Measurements from ENCODE around the gene EFNB2. TPM values are rescaled to one million over a fixed set of nuclear protein-coding genes. Genes with fewer than 3 reads are reported as not detected.

Gene EFNB2, protein sequence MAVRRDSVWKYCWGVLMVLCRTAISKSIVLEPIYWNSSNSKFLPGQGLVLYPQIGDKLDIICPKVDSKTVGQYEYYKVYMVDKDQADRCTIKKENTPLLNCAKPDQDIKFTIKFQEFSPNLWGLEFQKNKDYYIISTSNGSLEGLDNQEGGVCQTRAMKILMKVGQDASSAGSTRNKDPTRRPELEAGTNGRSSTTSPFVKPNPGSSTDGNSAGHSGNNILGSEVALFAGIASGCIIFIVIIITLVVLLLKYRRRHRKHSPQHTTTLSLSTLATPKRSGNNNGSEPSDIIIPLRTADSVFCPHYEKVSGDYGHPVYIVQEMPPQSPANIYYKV
- total RNA-seq (under 1 TPM; 0.49 TPM), polyA plus RNA-seq (under 1 TPM in 1 of 3 donors, not detected in 2; 0.12 TPM), total RNA-seq (0 to 2.3 (median 1.0) reads per million in 6 experiments)

DNA sequence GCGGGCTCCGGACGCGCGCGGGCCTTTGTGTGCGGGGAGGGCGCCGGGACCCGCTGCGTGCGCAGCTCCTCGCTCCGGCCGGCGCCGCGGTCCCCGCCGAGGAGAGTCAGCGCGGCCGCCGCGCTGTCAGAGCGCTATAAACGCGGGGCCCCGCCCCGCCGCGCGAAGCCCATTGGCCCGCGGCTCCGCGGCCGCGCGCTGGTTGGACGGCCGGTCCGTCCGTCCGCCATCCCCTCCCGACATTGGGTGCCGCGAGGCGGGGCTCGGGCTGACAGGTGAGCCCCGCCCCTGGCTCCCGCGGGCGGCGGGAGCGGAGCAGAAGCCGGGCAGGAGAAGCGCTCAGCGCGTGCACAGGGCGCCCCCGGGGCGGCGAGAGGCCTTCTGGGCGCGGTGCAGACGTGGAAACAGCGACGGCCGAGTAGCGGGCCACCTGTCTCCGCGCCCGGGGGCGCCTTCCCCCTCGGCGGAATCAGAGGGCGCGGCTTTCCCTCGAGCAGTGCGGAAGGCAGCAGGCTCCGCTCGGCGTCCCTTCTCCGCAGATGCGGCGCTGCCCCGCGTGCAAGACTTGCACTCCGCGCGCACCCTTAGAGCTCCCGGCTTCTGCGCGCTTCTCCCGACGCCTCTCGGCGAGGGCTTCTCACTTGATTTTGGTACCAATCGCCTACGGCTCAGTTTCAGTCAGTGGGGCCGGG is at the start of gene EFNB2:
Gene EFNB2 (minus strand): TSS at position 111 of the 692 bp plus-strand sequence. CDS start 698 bp downstream, outside the sequence.
- Mint-ChIP-seq H3K27me3 (peaks cover 18 to 34% (median 26%) of the 10 kb centered on the region in 5 donors), H3K4me3 (peak within 1 kb of the TSS; percentile 88 to 98 (median 94)), H3K27ac (peak within 1 kb of the TSS in 9 of 10 donors; percentile 12 to 92 (median 67)), H3K4me1 (peaks cover 7 to 22% (median 16%) of the 10 kb centered on the region in 4 donors), H3K36me3 (peaks cover 0 to 3% (median 0%) of the 10 kb centered on the region in 3 donors), H3K9me3 (no peaks in the 10 kb centered on the region)
- peak; percentile 78 to 90 (median 83) for DNase-seq
- ATAC-seq = peak; percentile 89 to 92
- POLR2A ChIA-PET = interaction anchor here (0.8 to 4.3 kb wide), 3 partner anchors 10 to 32 kb away, joined by 3 to 53 read pairs (median 3); partner anchors contain the start of gene ARGLU1

DNA sequence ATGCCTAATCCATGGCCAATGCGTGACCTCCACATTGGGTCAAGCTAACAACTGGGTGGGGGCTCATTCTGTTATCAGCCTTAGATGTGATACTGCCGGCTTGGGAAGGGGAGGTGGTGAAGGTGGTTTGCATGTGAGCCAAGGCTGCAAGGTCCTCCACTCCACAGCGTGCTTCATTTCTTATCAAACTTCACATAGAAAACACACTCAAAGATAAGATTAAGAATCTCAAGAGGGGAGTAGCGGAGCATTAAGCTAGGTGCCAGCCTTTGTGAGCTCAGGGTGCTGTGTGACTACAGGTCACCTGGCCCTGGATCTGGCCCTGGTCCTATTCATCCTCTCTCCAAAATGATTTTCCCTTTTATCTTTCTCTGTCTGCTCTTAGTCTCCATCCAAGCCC is 45.8 kb upstream of the EFNB2 start:
- Mint-ChIP-seq H3K4me3 (no peak overlapping the region), H3K36me3 (peaks cover 2 to 19% (median 14%) of the 10 kb centered on the region in 3 donors)
- POLR2A ChIA-PET = no interaction called here

DNA sequence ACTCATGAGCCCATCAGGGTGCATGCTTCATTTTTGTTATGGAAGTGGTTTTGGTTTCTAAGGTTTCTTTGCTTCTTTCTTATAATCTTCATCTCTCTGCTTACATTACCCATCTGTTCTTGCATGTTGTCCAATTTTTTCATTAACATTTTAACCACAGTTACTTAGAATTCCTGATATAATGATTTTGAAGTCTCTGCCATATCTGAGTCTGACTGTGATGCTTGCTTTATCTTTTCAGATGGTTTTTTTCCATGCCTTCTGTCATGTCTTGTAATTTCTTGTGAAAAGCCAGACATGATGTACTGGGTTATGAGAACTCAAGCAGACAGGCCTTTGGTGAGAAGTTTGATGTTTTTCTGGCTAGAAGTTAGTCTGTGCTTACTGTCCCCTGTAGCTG is 40.4 kb upstream of the EFNB2 start:
- POLR2A ChIA-PET = interaction anchor here (1.2 kb wide), 1 partner anchor 9 kb away, joined by 3 read pairs; no protein-coding TSS in a partner anchor
- ATAC-seq = no peak
- peaks cover 4 to 23% (median 9%) of the 10 kb centered on the region in 3 donors for H3K36me3 Mint-ChIP-seq
- no peak overlapping the region for H3K4me3 Mint-ChIP-seq
- peaks cover 0 to under 1% (median 0%) of the 10 kb centered on the region in 4 donors for H3K4me1 Mint-ChIP-seq
- H3K9me3 Mint-ChIP-seq = peaks cover 0 to 5% (median 0%) of the 10 kb centered on the region in 9 donors
- H3K27me3 Mint-ChIP-seq = no peaks in the 10 kb centered on the region
- H3K27ac Mint-ChIP-seq = peak overlapping the region in 2 of 10 donors; percentile 5 to 22
- DNase-seq = no peak

More for the DNA sequence above, 45.8 kb upstream of the EFNB2 start:
- no peak for ATAC-seq
- peaks cover 0 to 9% (median 0%) of the 10 kb centered on the region in 5 donors for H3K27me3 Mint-ChIP-seq
- DNase-seq = no peak
- peaks cover 0 to 32% (median 17%) of the 10 kb centered on the region in 9 donors for H3K9me3 Mint-ChIP-seq
- no peaks in the 10 kb centered on the region for H3K4me1 Mint-ChIP-seq
- H3K27ac Mint-ChIP-seq = no peak overlapping the region

DNA sequence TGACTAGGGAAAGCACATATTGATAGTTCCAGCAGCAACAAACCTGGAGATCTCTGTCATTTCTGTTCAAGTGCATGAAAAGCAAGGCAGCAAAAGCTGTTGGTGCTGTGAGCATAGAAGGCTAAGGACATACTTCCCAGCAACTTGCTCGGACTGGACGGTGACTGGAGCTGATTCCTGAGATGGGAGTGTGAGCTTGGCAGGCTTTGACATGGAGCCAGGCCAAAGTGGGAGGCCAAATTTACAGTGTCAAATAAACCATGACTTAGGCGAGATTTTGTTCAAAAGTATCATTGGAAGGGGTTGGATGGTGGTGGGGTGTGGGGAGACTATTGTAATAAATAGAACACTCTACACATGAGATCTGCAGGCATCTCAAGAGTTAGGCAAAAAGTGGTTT is 38.4 kb upstream of the EFNB2 start:
- POLR2A ChIA-PET = no interaction called here
- Mint-ChIP-seq H3K27me3 (no peaks in the 10 kb centered on the region), H3K27ac (no peak overlapping the region)

DNA sequence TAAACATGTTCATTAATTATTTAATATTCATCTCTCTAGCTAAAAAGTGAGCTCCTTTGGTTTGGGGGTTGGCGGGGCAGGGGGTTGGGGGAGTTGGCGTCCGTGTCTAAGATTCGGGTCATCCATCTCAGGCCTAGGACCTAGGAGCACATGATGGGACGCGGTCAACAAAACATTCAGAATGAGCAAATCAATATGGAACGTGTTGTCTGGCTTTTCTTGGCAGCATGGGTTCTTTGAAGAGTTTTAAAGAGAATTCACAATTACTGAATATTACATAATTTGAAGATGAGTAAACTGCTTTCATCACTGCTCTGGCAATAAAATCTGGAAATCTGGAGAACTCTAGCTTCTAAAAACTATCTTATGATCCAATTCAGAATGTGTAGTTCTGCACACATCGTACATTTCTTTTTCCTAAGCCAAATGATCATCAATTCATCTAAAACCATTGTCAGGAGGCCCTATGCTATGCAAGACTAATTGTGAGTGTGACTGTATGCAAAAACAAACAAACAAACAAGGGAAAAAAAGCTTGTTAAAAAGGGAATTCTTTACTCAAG is 37.9 kb upstream of the EFNB2 start:
- POLR2A ChIA-PET = no interaction called here
- Mint-ChIP-seq H3K4me3 (no peak overlapping the region), H3K27ac (no peak overlapping the region), H3K4me1 (peaks cover 2 to 20% (median 17%) of the 10 kb centered on the region in 4 donors), H3K9me3 (peaks cover 0 to 5% (median 0%) of the 10 kb centered on the region in 9 donors), H3K27me3 (no peaks in the 10 kb centered on the region), H3K36me3 (peaks cover 2 to 17% (median 4%) of the 10 kb centered on the region in 3 donors)
- ATAC-seq (no peak), DNase-seq (no peak)

More for the DNA sequence above, 38.4 kb upstream of the EFNB2 start:
- ATAC-seq (no peak), DNase-seq (no peak)
- Mint-ChIP-seq H3K9me3 (peaks cover 0 to 5% (median 0%) of the 10 kb centered on the region in 9 donors), H3K36me3 (peaks cover 3 to 21% (median 6%) of the 10 kb centered on the region in 3 donors), H3K4me3 (no peak overlapping the region), H3K4me1 (peaks cover 2 to 15% (median 13%) of the 10 kb centered on the region in 4 donors)

DNA sequence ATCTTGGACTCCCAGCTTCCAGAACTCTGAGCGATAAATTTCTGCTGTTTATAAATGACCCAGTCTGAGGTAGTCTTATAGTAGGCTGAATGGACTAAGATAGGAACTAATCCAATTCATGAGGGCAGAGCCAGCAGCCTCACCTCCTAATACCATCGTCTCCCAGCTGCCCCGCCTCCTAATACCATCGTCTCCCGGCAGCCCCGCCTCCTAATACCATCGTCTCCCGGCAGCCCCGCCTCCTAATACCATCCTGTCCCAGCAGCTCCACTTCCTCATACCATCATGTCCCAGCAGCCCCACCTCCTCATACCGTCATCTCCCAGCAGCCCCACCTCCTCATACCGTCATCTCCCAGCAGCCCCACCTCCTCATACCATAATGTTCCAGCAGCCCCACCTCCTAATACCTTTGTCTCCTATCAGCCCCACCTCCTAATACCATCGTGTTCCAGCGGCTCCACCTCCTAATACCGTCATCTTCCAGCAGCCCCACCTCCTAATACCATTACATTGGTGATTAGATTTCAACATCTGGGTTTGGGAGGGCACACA is 34.9 kb upstream of the EFNB2 start:
- Mint-ChIP-seq H3K27ac (peak overlapping the region in 4 of 10 donors; percentile 10 to 74 (median 62)), H3K4me1 (peaks cover 18 to 43% (median 37%) of the 10 kb centered on the region in 4 donors), H3K9me3 (peaks cover 0 to 5% (median 0%) of the 10 kb centered on the region in 9 donors), H3K36me3 (peaks cover 0 to 12% (median 4%) of the 10 kb centered on the region in 3 donors), H3K27me3 (no peaks in the 10 kb centered on the region), H3K4me3 (peak overlapping the region in 6 of 10 donors; percentile 12 to 76 (median 52))
- ATAC-seq (no peak), DNase-seq (peak in 6 of 10 donors; percentile 29 to 65 (median 49))
- POLR2A ChIA-PET = interaction anchor here (6.1 kb wide), 1 partner anchor 35 kb away, joined by 53 read pairs; the partner anchor contains the start of gene EFNB2

DNA sequence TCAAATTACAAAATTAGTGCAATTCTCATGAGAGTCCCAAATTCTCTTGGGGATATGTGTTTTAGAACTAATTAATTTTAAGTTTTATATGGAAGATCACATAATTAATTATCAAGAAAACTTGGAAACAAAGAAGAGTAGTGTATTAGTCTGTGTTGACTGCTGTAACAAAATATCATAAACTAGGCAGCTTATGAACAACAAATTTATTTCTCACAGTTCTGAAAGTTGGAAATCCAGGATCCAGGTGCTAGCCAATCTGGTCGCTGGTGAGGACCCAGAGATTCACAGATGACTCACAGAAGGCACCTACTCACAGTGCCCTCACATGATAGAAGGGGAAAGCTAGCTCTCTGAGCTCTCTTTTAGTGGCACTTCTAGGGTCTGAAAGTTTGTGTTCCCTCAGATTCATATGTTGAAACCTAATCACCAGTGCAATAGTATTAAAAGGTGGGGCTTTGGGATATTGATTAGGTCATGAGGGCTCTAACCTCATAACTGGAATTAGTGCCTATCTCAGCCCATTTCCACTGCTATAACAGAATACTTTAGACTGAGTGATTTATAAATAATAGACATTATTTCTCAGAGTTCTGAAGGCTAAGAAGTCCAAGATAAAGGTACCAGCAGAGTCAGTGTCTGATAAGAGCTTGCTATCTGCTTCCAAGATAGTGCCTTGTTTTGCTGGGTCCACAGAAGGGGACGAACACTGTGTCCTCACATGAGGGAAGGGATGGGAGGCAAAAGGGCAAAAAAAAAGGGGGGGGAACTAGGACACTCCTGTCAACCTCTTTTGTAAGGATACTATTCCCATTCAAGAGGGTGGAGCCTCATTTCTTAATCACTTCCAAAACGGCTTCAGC is 34.0 kb upstream of the EFNB2 start:
- Mint-ChIP-seq H3K4me3 (peak overlapping the region in 1 of 10 donors; percentile 37), H3K4me1 (peaks cover 27 to 52% (median 47%) of the 10 kb centered on the region in 4 donors), H3K9me3 (peaks cover 0 to 5% (median 0%) of the 10 kb centered on the region in 9 donors), H3K27me3 (no peaks in the 10 kb centered on the region), H3K27ac (peak overlapping the region in 2 of 10 donors; percentile 3 to 52), H3K36me3 (peaks cover 0 to 10% (median 0%) of the 10 kb centered on the region in 3 donors)
- no peak for DNase-seq
- POLR2A ChIA-PET = interaction anchor here (6.1 kb wide), 1 partner anchor 34 kb away, joined by 53 read pairs; the partner anchor contains the start of gene EFNB2
- no peak for ATAC-seq

DNA sequence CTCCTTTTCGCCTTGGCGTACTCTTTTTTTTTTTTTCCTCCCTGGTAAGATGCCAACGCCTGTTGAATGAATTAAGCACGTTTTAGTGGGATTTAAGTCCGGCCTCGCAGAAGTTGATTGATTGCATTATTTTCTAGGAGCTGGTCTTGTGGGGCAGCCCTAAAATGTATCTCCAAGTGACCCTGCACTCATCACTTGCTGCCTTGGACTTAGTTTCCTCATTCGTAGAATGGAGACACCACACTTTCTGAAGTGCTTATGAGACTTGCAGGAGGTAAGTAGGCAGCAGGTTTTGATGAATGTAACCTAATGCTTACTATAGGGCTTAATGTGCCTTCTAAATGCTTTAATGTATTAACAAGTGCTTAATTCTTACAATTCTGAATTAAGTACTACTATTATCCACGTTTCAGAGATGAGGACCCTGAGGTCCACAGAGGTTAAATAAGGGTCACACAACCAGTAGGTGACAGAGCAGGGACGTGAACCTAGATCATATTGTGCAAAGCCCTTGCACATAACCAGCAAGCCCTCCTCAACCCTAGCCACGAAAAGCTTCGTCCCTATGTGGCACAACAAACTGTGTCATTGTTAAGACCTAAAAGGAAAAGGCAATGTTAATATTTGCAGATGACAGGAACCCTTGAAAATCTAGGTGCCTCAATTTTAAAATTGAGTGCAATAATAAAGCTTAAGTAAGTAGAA is 33.0 kb upstream of the EFNB2 start:
- Mint-ChIP-seq H3K4me3 (peak overlapping the region; percentile 87 to 100 (median 97)), H3K27ac (peak overlapping the region; percentile 90 to 98 (median 96)), H3K36me3 (peaks cover 0 to 10% (median 0%) of the 10 kb centered on the region in 3 donors), H3K27me3 (no peaks in the 10 kb centered on the region), H3K9me3 (no peaks in the 10 kb centered on the region), H3K4me1 (peaks cover 32 to 62% (median 57%) of the 10 kb centered on the region in 4 donors)
- DNase-seq (no peak), ATAC-seq (peak; percentile 20 to 27)
- POLR2A ChIA-PET = interaction anchor here (0.7 to 6.1 kb wide), 3 partner anchors 11 to 1429 kb away, joined by 3 to 53 read pairs (median 3); partner anchors contain the start of gene EFNB2

DNA sequence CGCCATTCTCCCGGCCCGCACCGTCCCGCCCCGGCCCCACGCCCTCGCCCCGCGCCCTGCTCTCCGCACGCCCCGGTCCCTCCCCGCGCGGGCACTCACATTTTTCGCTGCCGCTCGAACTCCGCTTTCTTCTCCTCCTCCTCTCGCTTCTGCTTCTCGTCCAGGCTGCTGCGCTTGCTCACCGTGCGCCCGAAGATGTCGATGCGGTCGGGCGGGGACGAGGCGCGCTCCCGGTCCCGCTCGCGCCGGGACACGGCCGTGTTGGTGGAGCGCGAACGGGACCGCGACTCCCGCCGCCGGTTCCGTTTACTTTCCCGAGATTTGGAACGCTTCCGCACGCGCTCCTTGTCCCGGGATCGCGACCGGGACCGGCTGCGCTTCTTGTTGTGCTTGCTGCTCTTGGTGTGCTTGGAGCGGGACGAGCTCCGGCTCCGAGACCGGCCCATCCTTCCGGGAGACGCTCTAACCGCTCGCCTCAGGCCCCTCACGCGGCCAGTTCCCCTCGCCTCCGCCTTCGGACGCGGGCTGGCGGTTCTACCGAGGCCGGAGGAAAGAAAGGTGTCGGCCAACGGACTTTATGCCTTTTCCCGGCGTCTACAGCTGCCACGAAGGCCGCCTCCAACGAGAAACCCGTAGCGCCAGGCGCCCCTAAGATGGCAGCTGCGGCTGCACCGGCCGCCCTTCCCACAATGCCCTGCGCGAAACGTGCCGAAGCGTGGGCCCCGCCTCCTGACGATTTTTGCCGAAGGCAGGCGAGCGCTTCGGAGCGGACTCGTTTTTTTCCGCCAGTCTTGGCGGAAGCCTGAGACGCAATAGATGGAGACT is 32.2 kb upstream of the EFNB2 start, which contains the start of gene ARGLU1:
Gene ARGLU1 (minus strand): TSS at position 664 of the 825 bp plus-strand sequence. CDS start 218 bp downstream, at position 446.
- POLR2A ChIA-PET = interaction anchor here (0.7 to 6.1 kb wide), 5 partner anchors 9 to 1428 kb away, joined by 3 to 53 read pairs (median 3); partner anchors contain the start of gene EFNB2

More for the DNA sequence above, 32.2 kb upstream of the EFNB2 start, which contains the start of gene ARGLU1:
- peaks cover 0 to 7% (median 0%) of the 10 kb centered on the region in 3 donors for H3K36me3 Mint-ChIP-seq
- H3K9me3 Mint-ChIP-seq = no peaks in the 10 kb centered on the region
- DNase-seq (peak; percentile 90 to 98 (median 96)), ATAC-seq (peak; percentile 84 to 91)
- H3K27ac Mint-ChIP-seq = peak within 1 kb of the TSS; percentile 90 to 98 (median 96)
- H3K4me3 Mint-ChIP-seq = peak within 1 kb of the TSS; percentile 87 to 100 (median 97)
- no peaks in the 10 kb centered on the region for H3K27me3 Mint-ChIP-seq
- H3K4me1 Mint-ChIP-seq = peaks cover 35 to 68% (median 61%) of the 10 kb centered on the region in 4 donors

Measured in naive thymus-derived CD8-positive, alpha-beta T cell (primary cell).